ENCODE measurements around the gene RAD51B.

RAD51B gene

DNA sequence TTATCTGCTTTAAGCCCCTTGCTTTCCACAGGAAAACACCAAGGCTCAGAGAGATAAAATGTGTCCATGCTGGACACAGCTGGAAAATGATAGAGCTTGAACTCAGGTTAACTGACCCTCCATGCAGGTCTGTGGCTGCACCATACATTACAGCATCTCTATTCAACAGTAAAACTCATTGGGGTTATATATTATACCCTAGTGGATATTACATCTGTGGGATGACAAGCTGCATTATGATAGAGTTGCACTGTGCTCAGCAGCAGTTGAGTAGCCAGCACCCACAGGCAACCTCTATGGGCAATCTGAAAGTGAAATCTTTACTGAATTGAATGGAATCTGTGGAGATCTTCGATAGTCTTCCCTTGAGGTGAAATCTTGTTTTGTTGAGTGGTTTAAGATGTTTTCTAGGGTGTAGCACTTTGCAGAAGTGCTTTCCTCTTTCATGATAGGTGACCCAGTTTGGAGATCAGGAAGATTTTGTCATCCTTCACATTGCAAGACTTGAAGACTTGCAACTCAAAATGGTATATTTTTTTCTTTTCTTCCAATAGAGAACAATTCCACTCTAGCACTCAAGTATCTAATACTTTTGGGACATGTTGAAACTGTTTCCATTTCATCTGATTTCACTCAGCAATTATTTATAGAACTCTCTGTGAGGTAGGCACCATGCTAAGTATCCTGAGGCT lies 389.2 kb downstream of the RAD51B start:
- Histone ChIP-seq H3K4me3 (replicated peaks; ENCODE audit: insufficient read depth, low read length) (no peak overlapping the region), H3K27ac (replicated peaks) (no peak overlapping the region), H3K27me3 (ENCODE audit: insufficient read depth, poor library complexity, severe bottlenecking) (no peaks in the 10 kb centered on the region)
- no peak for DNase-seq (ENCODE audit: low read depth in 1 of 2, low spot score in 1 of 2)
- TF ChIP-seq CTCF (IDR thresholded peaks at IDR 0.05; ENCODE audit: insufficient read depth, low read length) (no peak), POLR2AphosphoS5 (IDR thresholded peaks at IDR 0.05; ENCODE audit: low read depth) (no peak)
- TF ChIP-seq, protein P1, sequence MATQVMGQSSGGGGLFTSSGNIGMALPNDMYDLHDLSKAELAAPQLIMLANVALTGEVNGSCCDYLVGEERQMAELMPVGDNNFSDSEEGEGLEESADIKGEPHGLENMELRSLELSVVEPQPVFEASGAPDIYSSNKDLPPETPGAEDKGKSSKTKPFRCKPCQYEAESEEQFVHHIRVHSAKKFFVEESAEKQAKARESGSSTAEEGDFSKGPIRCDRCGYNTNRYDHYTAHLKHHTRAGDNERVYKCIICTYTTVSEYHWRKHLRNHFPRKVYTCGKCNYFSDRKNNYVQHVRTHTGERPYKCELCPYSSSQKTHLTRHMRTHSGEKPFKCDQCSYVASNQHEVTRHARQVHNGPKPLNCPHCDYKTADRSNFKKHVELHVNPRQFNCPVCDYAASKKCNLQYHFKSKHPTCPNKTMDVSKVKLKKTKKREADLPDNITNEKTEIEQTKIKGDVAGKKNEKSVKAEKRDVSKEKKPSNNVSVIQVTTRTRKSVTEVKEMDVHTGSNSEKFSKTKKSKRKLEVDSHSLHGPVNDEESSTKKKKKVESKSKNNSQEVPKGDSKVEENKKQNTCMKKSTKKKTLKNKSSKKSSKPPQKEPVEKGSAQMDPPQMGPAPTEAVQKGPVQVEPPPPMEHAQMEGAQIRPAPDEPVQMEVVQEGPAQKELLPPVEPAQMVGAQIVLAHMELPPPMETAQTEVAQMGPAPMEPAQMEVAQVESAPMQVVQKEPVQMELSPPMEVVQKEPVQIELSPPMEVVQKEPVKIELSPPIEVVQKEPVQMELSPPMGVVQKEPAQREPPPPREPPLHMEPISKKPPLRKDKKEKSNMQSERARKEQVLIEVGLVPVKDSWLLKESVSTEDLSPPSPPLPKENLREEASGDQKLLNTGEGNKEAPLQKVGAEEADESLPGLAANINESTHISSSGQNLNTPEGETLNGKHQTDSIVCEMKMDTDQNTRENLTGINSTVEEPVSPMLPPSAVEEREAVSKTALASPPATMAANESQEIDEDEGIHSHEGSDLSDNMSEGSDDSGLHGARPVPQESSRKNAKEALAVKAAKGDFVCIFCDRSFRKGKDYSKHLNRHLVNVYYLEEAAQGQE (IDR thresholded peaks at IDR 0.05; ENCODE audit: insufficient replicate concordance, low read depth), result no peak

DNA sequence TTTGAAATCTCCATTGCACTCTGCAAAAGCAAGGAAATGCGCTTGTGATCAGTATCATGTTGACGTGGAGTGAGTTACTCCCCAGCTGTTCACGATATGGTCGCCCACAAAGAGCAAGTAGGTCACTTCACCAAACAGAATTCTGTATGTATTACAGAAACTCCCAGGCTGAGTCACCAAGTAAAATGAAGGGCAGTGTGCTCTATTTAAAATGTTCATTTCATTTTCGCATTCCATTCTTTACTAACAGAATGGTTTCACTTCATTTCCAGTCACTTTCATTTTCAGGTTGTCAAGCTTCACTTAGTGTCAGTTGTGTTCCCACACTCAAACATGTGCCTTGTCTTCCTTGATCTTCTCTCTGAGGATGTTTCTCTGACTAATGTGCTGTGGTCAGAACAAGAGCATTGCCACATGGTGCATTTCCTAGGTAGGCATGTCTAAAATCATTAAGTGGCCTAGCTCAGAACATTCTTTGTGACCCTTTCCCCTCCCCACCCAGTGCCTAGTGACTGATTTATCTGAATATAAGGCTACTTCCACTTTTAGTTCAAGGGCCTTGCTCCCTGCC lies 391.2 kb downstream of the RAD51B start:
- H3K4me3 ChIP-seq (replicated peaks; ENCODE audit: insufficient read depth, low read length), result no peak overlapping the region
- DNase-seq (ENCODE audit: low read depth in 1 of 2, low spot score in 1 of 2), result peak in 1 of 2 experiments; percentile 1
- no peak overlapping the region for H3K27ac ChIP-seq (replicated peaks)
- TF ChIP-seq POLR2AphosphoS5 (IDR thresholded peaks at IDR 0.05; ENCODE audit: low read depth), result no peak
- TF ChIP-seq GABPA (IDR thresholded peaks at IDR 0.05; ENCODE audit: low read depth), result no peak
- no peak for TF ChIP-seq CTCF (IDR thresholded peaks at IDR 0.05; ENCODE audit: insufficient read depth, low read length)
- TF ChIP-seq SPI1 (IDR thresholded peaks at IDR 0.05; ENCODE audit: borderline replicate concordance, low read depth), result no peak
- TF ChIP-seq, protein P1 (IDR thresholded peaks at IDR 0.05; ENCODE audit: insufficient replicate concordance, low read depth), result no peak
- H3K27me3 ChIP-seq (ENCODE audit: insufficient read depth, poor library complexity, severe bottlenecking), result no peaks in the 10 kb centered on the region

- TF ChIP-seq, protein P1 (IDR thresholded peaks at IDR 0.05; ENCODE audit: insufficient replicate concordance, low read depth), result no peak
- TF ChIP-seq POLR2AphosphoS5 (IDR thresholded peaks at IDR 0.05; ENCODE audit: low read depth) (no peak), GABPA (IDR thresholded peaks at IDR 0.05; ENCODE audit: low read depth) (no peak), SPI1 (IDR thresholded peaks at IDR 0.05; ENCODE audit: borderline replicate concordance, low read depth) (no peak), CTCF (IDR thresholded peaks at IDR 0.05; ENCODE audit: insufficient read depth, low read length) (no peak)
Measured at GRCh38 chr14:68211421-68211820, 391.8 kb downstream of the RAD51B start.

More at GRCh38 chr14:68211421-68211820, 391.8 kb downstream of the RAD51B start:
- no peak for DNase-seq (ENCODE audit: low read depth in 1 of 2, low spot score in 1 of 2)
- H3K27me3 ChIP-seq (ENCODE audit: insufficient read depth, poor library complexity, severe bottlenecking), result no peaks in the 10 kb centered on the region
- no peak overlapping the region for H3K27ac ChIP-seq (replicated peaks)
- no peak overlapping the region for H3K4me3 ChIP-seq (replicated peaks; ENCODE audit: insufficient read depth, low read length)

All from HL-60 (cell line).